ENCODE measurements around the gene UBXN10.
A peak's percentile ranks its signal among the peaks of the same experiment; 100 is the strongest.

The UBXN10 gene, protein sequence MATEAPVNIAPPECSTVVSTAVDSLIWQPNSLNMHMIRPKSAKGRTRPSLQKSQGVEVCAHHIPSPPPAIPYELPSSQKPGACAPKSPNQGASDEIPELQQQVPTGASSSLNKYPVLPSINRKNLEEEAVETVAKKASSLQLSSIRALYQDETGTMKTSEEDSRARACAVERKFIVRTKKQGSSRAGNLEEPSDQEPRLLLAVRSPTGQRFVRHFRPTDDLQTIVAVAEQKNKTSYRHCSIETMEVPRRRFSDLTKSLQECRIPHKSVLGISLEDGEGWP

DNA sequence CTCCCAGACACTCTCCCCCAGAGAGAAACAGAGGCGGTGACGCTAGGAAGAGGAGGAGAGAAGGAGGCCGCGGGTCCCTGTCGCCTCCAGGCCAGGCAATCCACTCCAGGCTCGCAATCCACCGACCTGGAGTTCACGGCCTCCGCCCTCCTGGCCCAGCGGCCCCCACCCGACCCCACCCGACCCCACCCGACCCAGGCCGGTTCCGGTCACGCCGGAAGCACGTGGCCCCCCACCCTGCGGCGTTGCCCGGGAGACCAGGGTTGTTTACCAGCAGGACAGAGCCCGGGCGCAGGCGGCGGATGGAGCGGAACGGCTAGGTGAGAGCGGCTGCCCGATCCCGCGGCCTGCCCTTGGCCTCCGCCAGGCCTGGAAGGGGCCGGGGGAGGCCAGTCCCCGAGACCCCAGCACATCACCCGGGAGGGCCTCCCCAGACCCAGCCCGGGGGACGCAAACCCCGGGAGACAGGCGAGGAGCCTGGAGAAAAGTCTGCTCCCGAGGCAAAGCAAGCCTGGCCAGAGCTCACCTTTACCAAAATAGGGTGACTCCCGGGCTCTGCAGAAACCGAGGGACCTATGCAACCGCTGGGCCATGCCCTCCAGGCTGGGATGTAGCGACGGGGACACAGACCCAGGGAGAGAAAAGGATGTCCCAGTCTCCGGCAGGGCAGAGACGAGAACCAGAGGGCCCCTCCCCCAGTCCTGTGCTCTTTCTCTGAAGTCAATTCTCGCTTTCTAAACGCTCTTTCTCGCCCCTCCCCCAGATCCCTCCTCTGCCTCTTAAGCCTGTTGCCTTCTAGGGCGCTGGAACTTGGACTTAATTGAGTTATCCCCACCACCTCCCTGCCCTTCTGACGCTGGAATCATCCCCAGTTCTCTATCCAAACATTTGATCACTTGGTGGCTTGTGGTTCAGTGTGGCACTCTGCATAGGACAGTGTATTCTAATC lies at the start of gene UBXN10, which contains the start of gene PLA2G2C:
UBXN10 (plus strand) TSS at position 263 of the 949 bp plus-strand sequence. CDS start 4,466 bp downstream, outside the sequence.
PLA2G2C (minus strand) TSS at position 685 of the 949 bp plus-strand sequence. CDS start 9,155 bp downstream, outside the sequence.
- DNase-seq: peak; percentile 37

DNA sequence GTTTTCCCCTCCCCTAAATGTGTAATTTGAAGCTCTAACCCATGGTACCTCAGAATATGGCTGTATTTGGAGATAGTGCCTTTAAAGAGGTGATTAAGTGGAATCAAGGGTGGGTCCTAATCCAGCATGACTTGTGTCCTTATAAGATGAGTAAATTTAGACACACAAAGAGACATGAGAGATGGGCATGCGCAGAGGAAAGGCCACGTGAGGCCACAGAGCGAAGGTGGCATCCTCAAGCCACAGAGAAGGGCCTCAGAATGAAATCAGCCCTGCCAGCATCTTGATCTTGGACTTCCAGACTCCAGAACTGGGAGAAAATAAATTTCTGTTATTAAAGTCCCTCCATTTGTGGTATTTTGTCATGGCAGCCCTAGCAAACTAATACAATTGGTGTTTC lies 49.6 kb upstream of the UBXN10 start:
- DNase-seq: no peak

DNA sequence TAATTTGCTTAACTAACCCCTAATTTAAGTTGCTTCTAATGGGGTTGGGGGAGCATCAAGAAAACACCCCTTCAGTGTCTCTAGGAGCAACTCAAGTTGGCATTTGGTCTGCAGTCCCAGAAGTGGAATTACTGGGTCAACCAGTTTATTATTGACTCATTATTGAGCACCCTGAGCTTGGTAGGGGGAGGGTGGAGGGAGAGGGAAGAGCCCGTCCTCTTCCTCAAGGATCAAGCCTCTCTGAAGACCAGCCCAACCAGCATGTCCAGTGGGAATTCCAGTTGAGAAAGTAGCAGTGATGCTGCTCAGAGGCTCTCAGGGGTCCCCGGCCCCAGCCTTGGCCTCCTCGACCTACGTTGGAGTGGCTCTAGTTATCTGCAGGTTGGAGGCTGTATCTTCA lies 48.8 kb upstream of the UBXN10 start:
- DNase-seq: peak; percentile 60

DNA sequence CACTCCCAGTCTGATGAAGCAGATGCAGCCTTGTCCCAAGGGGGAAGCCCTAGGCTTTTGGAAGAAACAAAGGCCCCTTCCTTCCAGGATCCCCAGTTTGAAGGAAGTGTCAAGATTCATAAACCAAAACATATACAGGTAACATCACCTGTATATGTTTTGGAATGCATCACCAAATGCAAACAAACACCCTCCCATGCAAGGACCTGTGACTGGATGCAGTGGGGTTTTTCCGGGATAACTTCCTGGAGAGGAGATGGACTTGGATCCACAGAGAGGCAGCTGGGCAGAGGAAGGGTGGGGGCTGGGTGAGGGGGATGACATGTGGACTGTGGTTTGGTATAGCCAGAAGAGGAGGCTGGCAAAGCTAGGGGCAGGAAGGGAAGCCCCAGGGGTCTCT lies 48.3 kb upstream of the UBXN10 start:
- DNase-seq: no peak

DNA sequence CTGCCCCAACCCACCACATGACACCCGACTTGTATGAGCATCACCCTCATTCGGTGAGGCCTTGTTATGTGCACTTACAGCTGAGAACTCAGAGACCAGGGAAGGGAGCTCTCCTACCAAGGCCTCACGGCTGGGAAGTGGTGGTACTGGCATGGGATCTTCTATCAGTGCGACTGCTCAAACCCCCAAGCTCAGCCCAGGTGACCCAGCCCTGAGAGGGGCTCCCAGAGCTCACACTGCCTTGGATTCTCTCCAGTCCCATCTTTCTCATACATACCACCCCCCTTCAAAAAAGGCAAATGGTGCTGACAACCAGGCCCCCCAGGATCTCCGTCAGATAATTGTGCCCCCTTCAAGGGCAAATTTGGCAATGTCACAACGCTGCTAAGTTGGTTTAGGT lies 47.5 kb upstream of the UBXN10 start:
- DNase-seq: no peak

DNA sequence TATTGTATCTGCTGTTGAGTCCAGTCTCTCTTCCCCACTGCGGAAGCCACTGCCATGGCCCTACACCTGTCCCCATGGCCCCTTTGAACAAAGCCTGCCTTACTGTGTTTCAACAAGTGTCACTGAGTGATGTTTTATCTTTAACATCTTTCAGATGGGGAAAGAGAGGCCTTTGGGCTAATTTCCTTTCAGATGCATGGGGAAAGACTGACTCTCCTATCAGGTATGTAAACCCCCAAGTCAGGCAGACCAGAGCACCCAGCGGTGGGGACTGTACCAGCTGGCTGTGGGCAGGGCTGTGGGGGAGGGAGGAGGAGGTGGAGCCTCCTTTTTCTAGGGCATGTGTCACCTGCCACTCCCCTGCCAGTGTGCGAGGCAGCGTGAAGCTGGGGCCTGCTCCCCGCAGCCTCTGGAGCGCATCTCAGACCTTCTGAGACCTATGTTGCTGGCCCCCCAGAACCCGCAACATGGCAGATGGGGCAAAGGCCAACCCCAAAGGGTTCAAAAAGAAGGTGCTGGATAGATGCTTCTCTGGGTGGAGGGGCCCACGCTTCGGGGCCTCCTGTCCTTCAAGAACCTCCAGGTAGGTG lies 46.8 kb upstream of the UBXN10 start, which contains the start of gene PLA2G2F:
PLA2G2F (plus strand) TSS at position 363 of the 590 bp plus-strand sequence; CDS start at position 468, 105 bp downstream.
- no peak for DNase-seq

DNA sequence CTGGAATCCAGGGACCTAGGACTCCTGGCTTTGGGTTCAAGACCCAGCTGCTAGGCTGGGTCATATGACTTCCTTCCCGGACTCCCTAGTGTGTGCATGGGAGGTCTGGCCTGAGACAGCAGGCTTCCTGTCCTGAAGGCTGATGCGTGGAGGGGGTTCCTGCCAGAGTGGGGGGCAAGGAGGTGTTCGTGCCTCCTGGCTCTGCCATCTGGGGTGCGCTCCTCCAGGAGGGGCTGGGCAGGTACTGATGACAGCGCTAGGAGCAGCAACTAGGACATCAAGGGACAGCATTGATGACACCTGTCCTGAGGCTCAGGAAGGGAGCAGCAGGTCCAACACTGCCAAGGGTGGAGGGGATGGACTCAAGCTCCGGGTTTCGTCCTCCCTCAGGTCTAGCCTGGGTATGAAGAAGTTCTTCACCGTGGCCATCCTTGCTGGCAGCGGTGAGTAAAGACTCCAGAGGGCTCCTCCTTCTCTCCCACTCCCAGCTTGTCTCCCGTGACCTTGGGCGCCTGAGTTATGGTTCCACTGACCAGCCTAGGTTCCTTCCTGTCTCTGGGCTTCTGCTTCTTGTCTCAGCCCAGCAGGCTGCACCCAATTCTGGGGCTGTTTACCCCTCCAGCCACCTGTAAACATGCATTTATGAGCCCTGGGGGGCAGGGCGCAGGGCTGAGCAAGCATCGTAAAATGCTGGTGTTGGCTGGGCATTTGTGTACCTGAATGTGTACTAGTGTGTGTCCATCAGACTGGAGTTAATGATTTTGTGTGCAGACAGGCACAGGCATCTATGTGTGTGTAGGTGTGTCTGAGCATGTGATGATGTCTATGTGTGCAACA lies 45.9 kb upstream of the UBXN10 start:
- no peak for DNase-seq

DNA sequence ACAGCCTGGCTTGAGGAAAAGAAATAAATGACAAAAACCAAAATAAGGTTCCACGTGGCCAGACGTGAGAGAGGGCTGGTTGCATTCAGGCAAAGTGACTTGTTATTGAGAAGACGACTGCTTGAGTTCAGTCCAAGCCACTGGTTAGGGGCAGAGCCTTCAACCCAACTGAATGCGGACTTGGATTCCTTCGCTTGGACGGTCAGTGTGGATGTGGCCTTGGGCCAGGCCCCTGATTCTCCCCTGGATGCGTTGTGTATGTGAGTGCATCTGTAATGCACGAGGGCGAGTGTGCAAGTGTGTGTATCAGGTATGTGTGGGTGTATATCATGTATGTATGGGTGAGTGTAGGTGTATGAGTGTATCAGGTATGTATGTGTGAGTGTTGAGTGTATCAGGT lies 44.9 kb upstream of the UBXN10 start:
- no peak for DNase-seq

DNA sequence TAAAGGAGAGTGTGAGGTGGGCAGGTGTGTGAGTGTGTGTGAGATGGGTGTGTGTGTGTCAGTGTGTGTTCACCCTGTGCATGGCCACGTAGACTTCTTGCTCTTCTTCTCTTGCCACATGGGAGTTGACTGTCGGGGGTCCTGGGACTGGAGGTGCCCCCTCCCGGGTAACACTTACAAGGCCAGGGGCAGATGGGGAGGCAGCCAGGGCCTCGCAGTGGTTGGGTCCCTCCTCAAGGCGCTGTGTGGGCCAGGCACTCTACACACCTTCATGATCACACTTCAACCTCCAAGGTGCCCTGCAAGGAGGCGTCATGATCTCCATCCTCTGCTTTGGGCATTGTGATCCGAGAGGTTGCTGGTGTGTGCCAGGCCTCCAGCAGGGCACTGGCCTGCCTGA lies 44.4 kb upstream of the UBXN10 start:
- no peak for DNase-seq

DNA sequence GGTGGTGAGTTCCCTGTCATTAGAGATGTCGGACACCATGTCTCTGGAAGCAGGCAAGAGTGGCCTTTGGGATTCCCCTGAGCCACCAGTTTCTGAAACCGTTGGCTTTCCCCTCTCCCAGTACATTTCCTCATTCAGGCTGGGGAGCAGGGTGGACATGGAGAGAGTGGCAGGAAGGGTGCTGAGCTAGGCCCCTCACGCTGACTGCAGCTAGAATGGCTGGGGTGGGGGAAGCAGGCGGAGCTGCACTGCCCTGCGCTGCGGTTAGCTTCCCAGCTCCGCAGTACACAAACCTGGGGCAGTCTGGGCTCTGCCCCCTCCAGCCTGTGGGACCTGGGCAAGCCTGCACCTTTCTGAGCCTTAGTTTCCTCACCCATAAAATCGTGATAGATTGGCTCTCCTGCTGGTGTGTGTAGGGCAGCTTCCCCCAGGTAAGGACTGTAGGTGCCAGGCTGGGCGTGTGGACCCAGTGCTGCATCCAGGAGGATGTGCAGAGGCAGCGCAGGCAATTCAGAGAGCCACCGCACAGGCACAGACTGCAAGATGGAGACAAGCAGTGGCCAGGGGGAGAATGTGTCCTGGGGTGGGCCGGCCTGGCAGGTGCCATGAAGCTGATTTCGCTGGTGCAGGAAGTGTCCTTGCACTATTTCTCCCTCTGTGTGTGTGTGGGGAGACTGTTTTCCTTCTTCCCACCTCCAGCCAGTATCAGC lies 43.7 kb upstream of the UBXN10 start:
- no peak for DNase-seq

DNA sequence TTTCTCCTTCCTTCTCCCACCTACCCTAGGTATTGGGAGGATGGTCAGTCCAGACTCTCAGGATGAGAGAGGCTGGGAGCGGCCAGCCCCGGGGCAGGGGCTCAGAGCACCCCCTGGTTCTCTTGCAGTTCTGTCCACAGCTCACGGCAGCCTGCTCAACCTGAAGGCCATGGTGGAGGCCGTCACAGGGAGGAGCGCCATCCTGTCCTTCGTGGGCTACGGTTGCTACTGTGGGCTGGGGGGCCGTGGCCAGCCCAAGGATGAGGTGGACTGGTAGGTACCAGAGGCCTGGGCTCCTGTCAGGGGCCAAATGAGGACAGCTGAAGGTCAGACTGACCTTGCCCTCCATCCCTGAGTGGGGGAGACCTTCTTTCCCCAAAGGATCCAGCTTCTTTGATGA lies 42.6 kb upstream of the UBXN10 start:
- no peak for DNase-seq

DNA sequence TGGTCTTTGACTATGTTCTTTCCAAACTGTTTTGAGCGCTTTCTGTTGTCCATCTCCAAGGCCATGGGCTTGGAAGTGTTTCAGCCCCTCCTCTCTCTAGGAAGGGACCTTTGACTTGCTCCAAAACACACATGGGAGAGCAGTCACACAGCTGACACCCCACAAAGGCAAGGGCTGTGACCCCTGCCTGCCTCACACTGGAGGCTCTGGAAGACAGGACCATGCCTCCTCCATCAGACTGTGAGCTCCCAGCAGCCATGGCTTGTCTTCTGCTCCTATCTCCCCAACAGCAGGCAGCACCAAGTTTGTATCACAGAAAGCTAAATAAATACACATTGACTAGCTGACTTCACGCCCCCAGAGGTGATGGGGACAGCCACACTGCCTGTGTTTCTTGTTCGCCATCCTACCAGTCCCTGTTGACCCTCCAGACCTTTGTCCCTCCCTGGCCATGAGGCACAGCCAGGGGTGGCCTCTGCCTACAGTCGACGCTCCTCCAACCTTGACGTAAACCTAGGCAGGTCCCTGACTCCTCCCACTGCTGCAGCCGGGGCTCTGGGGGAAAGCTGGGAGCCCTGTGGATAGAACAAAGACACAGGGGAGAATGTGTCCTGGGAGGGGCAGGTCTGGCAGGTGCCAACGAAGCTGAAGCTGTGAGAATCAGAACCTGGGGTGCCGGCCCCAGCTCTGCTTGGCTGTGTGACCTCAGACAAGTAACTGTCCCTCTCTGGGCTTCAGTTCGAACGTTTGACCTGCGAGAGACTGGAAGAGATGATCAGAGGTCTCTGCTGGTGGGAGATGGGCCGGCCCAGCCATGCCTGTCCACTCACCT lies 41.9 kb upstream of the UBXN10 start:
- DNase-seq: no peak

DNA sequence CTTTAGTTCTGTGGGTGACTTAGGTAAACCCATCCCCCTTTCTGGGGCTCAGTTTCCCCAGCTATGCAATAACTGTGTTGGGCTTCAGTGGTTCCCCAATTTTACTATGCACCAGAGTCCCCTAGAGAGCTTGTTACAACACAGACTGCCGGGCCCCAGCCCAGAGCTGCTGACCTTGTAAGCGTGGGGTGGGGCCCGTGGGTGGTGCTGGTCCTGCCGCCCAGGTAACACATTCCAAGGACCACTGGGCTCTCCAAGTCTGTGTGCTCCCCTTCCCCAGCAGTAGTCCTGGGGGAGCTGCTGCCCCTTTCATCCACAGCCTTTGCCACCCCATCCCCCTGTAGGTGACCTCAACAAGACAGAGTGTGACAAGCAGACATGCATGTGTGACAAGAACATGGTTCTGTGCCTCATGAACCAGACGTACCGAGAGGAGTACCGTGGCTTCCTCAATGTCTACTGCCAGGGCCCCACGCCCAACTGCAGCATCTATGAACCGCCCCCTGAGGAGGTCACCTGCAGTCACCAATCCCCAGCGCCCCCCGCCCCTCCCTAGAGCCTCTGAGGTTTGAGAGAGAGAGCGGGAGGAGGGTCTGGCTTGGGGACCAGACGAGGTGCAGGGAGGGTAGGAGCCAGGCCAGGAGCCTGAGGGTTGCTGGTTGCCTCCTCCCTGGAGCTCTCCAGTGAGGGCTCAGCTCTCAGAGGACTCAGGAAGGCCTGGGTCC lies 37.9 kb upstream of the UBXN10 start:
- no peak for DNase-seq

DNA sequence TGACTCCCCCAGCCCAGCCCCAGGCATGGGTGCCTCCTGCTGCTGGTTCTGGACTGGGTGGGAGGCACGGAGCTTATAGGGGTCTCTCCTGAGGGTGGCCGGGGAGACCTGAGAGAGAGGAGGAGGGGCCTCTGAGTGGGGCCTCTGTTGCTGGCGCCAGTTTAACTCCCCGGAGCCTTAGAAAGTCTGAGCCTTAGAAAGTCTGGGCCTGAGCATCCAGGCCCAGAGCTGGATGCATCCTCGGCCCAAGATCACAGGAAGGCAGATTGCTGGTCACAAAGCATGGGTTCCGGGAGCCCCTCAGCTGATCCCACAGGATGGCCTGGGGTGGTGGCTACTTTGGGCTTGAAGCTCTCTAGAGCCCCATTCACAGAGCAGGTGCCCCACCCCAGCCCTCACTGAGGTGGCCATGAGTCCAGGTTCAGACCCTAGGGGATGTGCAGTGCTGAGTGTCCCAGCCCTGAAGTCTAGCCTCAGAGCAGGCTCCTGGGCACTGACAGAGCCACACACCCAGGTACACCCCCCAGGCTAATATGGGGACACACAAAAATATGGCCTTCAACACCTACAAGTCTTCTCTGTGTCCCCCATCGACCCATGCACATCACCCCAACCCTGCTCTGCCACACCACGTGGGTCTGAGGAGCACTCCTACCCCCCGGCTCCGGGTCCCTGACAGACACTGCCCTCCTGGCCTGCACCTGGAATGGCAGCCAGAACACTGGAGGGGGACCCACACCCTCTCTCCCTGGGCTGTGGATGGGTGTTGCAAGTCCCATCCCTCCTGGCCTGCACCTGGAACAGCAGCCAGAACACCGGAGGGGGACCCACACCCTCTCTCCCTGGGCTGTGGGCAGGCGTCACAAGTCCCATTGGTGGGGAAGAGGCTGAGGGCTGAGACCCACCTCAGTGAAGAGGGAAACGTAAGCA lies 37.1 kb upstream of the UBXN10 start:
- DNase-seq: no peak

DNA sequence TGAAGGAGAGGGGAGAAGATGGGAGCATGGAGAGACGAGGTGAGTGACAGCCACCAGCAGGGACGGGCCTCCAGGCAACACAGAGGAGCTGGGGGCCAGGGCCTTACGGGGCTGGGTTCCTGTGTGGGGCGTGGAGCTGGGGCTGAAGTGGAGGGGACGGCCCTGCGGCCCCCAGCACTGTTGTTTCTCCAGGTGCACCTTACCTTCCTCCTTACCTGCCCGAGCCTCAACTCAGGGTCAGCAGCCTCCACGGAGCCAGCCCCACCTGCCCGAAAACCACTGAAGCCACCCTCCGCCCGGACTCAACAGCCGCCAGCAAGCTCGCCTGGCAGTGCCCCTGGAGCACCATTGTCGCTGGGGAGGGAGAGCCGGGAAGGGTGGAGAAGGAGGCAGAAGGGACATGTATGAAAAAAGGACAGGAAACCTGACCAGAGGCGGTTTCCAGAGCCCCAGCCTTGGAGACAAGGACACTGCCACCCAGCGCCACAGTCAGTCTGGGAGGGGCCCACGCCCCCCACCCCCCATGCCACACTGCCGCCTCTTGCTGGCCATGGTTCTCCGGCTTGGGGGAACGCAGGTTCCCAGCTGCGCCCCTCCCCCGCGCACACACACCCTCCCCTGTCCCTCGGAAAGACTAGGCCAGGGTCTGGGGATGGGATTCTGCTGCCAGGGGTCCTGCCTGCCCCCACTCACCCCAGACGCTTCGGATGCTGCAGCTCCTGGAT lies 36.1 kb upstream of the UBXN10 start:
- DNase-seq: no peak

DNA sequence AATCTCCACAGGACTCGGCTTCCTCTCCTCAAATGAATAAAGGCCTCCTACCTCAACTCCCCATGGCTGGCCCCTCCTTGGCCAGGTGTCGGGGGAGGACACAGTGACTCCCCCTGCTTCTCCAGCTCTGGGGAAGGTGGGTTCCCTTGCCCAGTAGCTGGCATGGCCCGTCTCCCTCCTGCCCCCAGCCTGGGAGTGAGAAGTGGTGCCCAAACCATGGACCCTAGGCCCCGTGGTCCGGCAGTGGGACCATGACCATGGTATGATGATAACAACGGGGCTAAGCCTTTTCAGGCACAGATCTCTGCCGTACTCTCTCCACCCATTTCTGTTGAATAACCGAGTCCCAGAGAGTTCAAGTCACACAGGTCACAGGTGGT lies 35.6 kb upstream of the UBXN10 start:
- no peak for DNase-seq

DNA sequence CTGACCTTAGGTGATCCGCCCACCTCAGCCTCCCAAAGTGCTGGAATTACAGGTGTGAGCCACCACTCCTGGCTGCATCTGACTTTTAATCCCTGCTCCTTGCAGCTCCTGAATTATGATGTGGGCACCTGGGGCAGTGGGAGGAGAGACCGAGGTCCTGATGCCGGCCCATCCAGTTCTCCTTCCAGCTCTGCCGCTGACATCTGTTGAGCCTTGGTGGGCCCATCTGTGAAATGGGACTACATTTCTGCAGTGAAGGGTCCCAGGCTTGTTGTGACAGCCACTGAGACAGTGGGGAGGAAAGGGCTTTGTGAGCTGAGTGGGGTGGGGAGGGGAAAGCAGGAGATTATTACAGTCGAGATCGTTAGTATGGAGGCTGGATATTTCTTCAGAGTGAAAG lies 34.9 kb upstream of the UBXN10 start:
- DNase-seq: no peak

DNA sequence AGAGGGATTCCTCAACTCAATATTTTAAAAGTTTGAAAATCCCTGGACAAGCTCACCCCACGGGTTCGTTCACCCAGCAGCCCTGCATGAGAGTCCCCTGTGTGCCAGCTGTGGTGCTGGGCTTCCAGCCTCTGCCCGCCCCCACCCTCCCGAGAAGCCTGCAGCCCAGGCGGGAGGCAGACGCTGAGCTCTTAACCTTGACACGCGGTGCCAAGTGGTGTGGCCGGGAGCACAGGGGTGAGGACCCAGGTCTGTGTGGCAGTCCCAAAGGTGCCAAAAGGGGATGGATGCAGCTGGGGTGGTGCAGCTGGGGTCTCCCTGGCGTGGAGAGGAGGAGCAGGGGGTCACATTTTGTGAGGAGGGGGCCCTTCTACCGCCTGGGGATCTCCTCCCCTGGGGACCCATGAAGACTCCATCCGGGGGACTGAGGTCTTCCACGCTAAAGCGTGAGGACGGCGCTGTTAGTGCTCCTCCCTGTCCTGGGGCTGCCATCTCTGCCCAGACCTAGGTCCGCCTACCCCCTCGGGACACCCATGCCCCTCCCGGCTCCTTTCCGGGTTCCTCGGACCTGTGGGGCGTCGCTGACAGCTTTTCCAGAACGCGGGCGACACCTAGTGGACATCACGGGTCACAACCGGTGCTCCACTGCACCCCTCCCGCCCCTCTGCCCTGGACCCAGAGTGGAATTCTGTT lies 33.8 kb upstream of the UBXN10 start:
- peak; percentile 88 for DNase-seq

Data from NCI-H510A (cell line).